GM12878 (cell line): ENCODE data around the gene TPGS2. TPM values are rescaled to one million over a fixed set of nuclear protein-coding genes. Genes with fewer than 3 reads are reported as not detected.

ENCODE experiments used
- ATAC-seq: fragments of 200-7000 bp; cut with Tn5 transposase; 3 replicates; pipeline ENCODE4 v1.9.1; 2020; ENCODE audit warnings: mild to moderate bottlenecking, moderate library complexity
- BruUV-seq: library from RNA; stranded (reverse); fragments of 400-500 nt; replicated peaks from 2 replicates; lab custom pipeline; 2021; lab: Mats Ljungman, UMichigan
- CTCF ChIA-PET: fragments of 300-600 bp; sonication (Branson Sonifier 250); formaldehyde crosslinking; extraction: SDS; loops from one replicate; lab custom pipeline; 2021; ENCODE audit warnings: inconsistent platforms; lab: Yijun Ruan, JAX
- POLR2A ChIA-PET: fragments of 350-600 bp; formaldehyde crosslinking; extraction: SDS; loops from one replicate; lab custom pipeline; 2021; ENCODE audit warnings: inconsistent platforms; lab: Charles Lee
- RAD21 ChIA-PET: fragments of 300-600 bp; sonication (Branson Sonifier 250); formaldehyde crosslinking; loops from one replicate; lab custom pipeline; 2023; ENCODE audit warnings: antibody characterized with exemption; ENCODE audit not compliant: unreplicated experiment; lab: Charles Lee
- SMC1A ChIA-PET: fragments of 300-600 bp; sonication (Branson Sonifier 250); formaldehyde crosslinking; loops from one replicate; lab custom pipeline; 2023; ENCODE audit not compliant: unreplicated experiment, uncharacterized antibody; lab: Charles Lee
- DNase-seq: peaks from one replicate; pipeline ENCODE4 v3.0.0-alpha.2; 2011; ENCODE audit warnings: low read depth, low spot score
- FAIRE-seq: peaks from 3 replicates; lab custom pipeline; 2011; peaks lifted over from hg19 to GRCh38; lab: Jason Lieb, UNC
- H2AFZ ChIP-seq: 2 replicates; pipeline ENCODE4 v1.6.0; 2011; ENCODE audit warnings: low read depth, low read length, control low read depth; ENCODE audit not compliant: control insufficient read depth
- H3K27ac ChIP-seq: 2 replicates; pipeline ENCODE4 v1.5.1; 2011; ENCODE audit warnings: control low read depth; ENCODE audit not compliant: control insufficient read depth, insufficient read depth
- H3K27me3 ChIP-seq, 2 experiments: replicated peaks in 1 of 2; 2 replicates each; pipeline versions ENCODE4 v1.6.0 to v1.6.1; 2011; ENCODE audit warnings: low read length in 1 of 2; ENCODE audit not compliant: control insufficient read depth in 2 of 2, insufficient read depth in 2 of 2
- H3K36me3 ChIP-seq, 2 experiments: 2 replicates each; pipeline ENCODE4 v1.5.1; 2011; ENCODE audit warnings: low read length in 1 of 2; ENCODE audit not compliant: control insufficient read depth in 2 of 2, insufficient read depth in 2 of 2
- H3K4me1 ChIP-seq: 2 replicates; pipeline ENCODE4 v1.6.1; 2011; ENCODE audit warnings: mild to moderate bottlenecking, low read length, moderate library complexity, mixed read lengths; ENCODE audit not compliant: control insufficient read depth, insufficient read depth
- H3K4me2 ChIP-seq: 2 replicates; pipeline ENCODE4 v1.6.0; 2011; ENCODE audit warnings: control low read depth; ENCODE audit not compliant: control insufficient read depth, insufficient read depth
- H3K4me3 ChIP-seq: fragments of 200-600 bp; sonication (generic); 2 replicates; pipeline ENCODE4 v1.5.1; 2016
- H3K79me2 ChIP-seq: 2 replicates; pipeline ENCODE4 v1.6.0; 2011; ENCODE audit warnings: low read length; ENCODE audit not compliant: control insufficient read depth, insufficient read depth
- H3K9ac ChIP-seq: 2 replicates; pipeline ENCODE4 v1.8.0; 2011; ENCODE audit warnings: low read length, control low read depth, mixed read lengths; ENCODE audit not compliant: control insufficient read depth, insufficient read depth
- H3K9me3 ChIP-seq: replicated peaks from 3 replicates; pipeline ENCODE4 v1.5.1; 2011; ENCODE audit warnings: mild to moderate bottlenecking, low read length; ENCODE audit not compliant: control insufficient read depth, insufficient read depth
- H4K20me1 ChIP-seq: 2 replicates; pipeline ENCODE4 v1.6.0; 2011; ENCODE audit not compliant: control insufficient read depth, insufficient read depth
- CREB1 ChIP-seq: IDR thresholded peaks from 2 replicates; pipeline ENCODE4 v1.6.1; 2012; ENCODE audit warnings: low read depth, mild to moderate bottlenecking, inconsistent platforms
- FOS ChIP-seq: IDR thresholded peaks from 3 replicates; pipeline ENCODE4 v1.6.1; 2011; ENCODE audit warnings: borderline replicate concordance; ENCODE audit not compliant: insufficient read length; ENCODE audit errors: extremely low read depth
- FOXK2 ChIP-seq: fragments of 450-650 bp; IDR thresholded peaks from 2 replicates; pipeline ENCODE4 v1.6.1; 2017; ENCODE audit warnings: mild to moderate bottlenecking, moderate library complexity
- GATAD2B ChIP-seq: fragments of 450-650 bp; conservative IDR thresholded peaks from 2 replicates; pipeline ENCODE4 v1.6.1; 2017; ENCODE audit warnings: low read depth, mild to moderate bottlenecking, moderate library complexity
- HDGF ChIP-seq: fragments of 450-650 bp; IDR thresholded peaks from 2 replicates; pipeline ENCODE4 v1.6.1; 2016; ENCODE audit warnings: antibody characterized with exemption
- MEF2A ChIP-seq: IDR thresholded peaks from 2 replicates; pipeline ENCODE4 v1.6.1; 2011; ENCODE audit warnings: low read depth, mild to moderate bottlenecking, low read length, moderate library complexity; ENCODE audit not compliant: insufficient read depth
- MLLT1 ChIP-seq: fragments of 450-650 bp; IDR thresholded peaks from 2 replicates; pipeline ENCODE4 v1.6.1; 2016; ENCODE audit warnings: mild to moderate bottlenecking
- MTA3 ChIP-seq: IDR thresholded peaks from 2 replicates; pipeline ENCODE4 v1.6.1; 2012; ENCODE audit warnings: low read length, inconsistent platforms, borderline replicate concordance
- NFYB ChIP-seq: IDR thresholded peaks from 2 replicates; pipeline ENCODE4 v1.6.1; 2011; ENCODE audit warnings: low read depth, mild to moderate bottlenecking, low read length, improper control_type of control experiment, moderate library complexity; ENCODE audit not compliant: insufficient read depth
- RELB ChIP-seq: fragments of 450-650 bp; IDR thresholded peaks from 2 replicates; pipeline ENCODE4 v1.6.1; 2017; ENCODE audit warnings: low read depth, mild to moderate bottlenecking, moderate library complexity
- SP1 ChIP-seq: IDR thresholded peaks from one replicate; pipeline ENCODE4 v1.6.1; 2011; ENCODE audit warnings: low read depth, low read length
- SUPT20H ChIP-seq: IDR thresholded peaks from 2 replicates; pipeline ENCODE4 v1.6.1; 2011; ENCODE audit warnings: low read depth, mild to moderate bottlenecking, low read length, moderate library complexity, borderline replicate concordance; ENCODE audit not compliant: control insufficient read depth
- TCF12 ChIP-seq: IDR thresholded peaks from 2 replicates; pipeline ENCODE4 v1.6.1; 2011; ENCODE audit warnings: low read depth, mild to moderate bottlenecking, low read length
- ZBED1 ChIP-seq: IDR thresholded peaks from 2 replicates; pipeline ENCODE4 v1.6.1; 2016; ENCODE audit warnings: borderline replicate concordance
- ZNF217 ChIP-seq: fragments of 450-650 bp; IDR thresholded peaks from 2 replicates; pipeline ENCODE4 v1.6.1; 2017; ENCODE audit warnings: antibody characterized with exemption, mild to moderate bottlenecking
- ZNF274 ChIP-seq: IDR thresholded peaks from one replicate; pipeline ENCODE4 v1.8.0; 2011; ENCODE audit not compliant: insufficient read length, insufficient read depth
- WGBS: methylation state at CpG from one replicate; pipeline ENCODE4 v1.1.6; 2016; ENCODE audit warnings: low lambda C conversion rate; ENCODE audit not compliant: insufficient replicate concordance, insufficient coverage; ENCODE audit errors: missing lambda C conversion rate; 5-methylcytosine and 5-hydroxymethylcytosine counted together
- in situ Hi-C: fragments of 300-500 bp; cut with MboI; formaldehyde crosslinking; loops from 9 replicates; pipeline ENCODE4 v1.14.3; 2018; ENCODE audit warnings: mixed read lengths
- intact Hi-C: fragments of 100-400 bp; cut with micrococcal nuclease; formaldehyde crosslinking; loops from one replicate; pipeline ENCODE4 v1.14.2; 2022; ENCODE audit not compliant: unreplicated experiment
- polyA plus RNA-seq, 11 experiments: library from polyadenylated mRNA; depleted of rRNA in 4 of 11; unstranded in 6 of 11; stranded (reverse) in 5 of 11; fragments of >200 nt; fragmentation: Nextera tagmentation in 4 of 11; fragmentation: Illumina TruSeq in 1 of 11; extraction: Ambion mirVana in 4 of 11; extraction: Trizol in 1 of 11; gene quantifications; 1 replicate in 1 of 11; 2 replicates in 10 of 11; pipeline versions ENCODE4 v1.2.1 to v1.2.3, GENCODE V29; 2011 to 2016; ENCODE audit warnings: inconsistent platforms in 2 of 11, missing spikeins in 2 of 11, low read depth in 1 of 11
- total RNA-seq, 4 experiments: library from RNA; depleted of rRNA in 3 of 4; stranded (reverse); fragments of >200 nt in 3 of 4; fragmentation: Illumina TruSeq in 1 of 4; extraction: Trizol in 1 of 4; gene quantifications; 2 replicates each; pipeline versions ENCODE4 v1.2.1 to v1.2.3, GENCODE V29; 2013 to 2021
- TF ChIP-seq, protein P1 (sequence below): IDR thresholded peaks from 2 replicates; pipeline ENCODE4 v1.6.1; 2011; ENCODE audit warnings: borderline replicate concordance, low read depth, mild to moderate bottlenecking, moderate library complexity, low read length; ENCODE audit not compliant: insufficient read depth, poor library complexity, severe bottlenecking
- TF ChIP-seq, protein P2 (sequence below): fragments of 450-650 bp; formaldehyde crosslinking; IDR thresholded peaks from 2 replicates; pipeline ENCODE4 v1.4.0; 2020; ENCODE audit warnings: mild to moderate bottlenecking, moderate library complexity

Gene TPGS2
- total and polyA plus RNA-seq, 10 of the 15 experiments (the other 5 are each of a cell fraction or from before 2014, with no cell fraction given), result 39.8 to 181 (median 88.9) TPM

- Histone ChIP-seq H3K4me1 (no peaks in the 10 kb centered on the region), H3K4me3 (no peak overlapping the region), H3K36me3 (peaks cover 0 to 3% of the 10 kb centered on the region in 2 experiments; a peak in 1 of 4 replicates), H3K4me2 (no peak overlapping the region), H3K27ac (no peak overlapping the region), H3K27me3 (no peaks in the 10 kb centered on the region), H2AFZ (no peak overlapping the region), H3K9me3 (no peaks in the 10 kb centered on the region), H3K79me2 (no peaks in the 10 kb centered on the region), H3K9ac (no peak overlapping the region), H4K20me1 (no peaks in the 10 kb centered on the region)
- in situ Hi-C loops, result no loop called here
- no TSS peak for BruUV-seq
- POLR2A ChIA-PET, result no interaction called here
- CTCF ChIA-PET, result no interaction called here
- 96% methylated on average over 4 of the region's 4 CpGs for WGBS
- DNase-seq, result no peak
- intact Hi-C loops, result no loop called here
- RAD21 ChIA-PET, result no interaction called here
- SMC1A ChIA-PET, result no interaction called here
- no peak for ATAC-seq
- no peak for FAIRE-seq
- no peak for TF ChIP-seq MTA3
- no peak for TF ChIP-seq ZNF217
- no peak for TF ChIP-seq GATAD2B
- no peak for TF ChIP-seq NFYB
- TF ChIP-seq CREB1, result no peak
- no peak for TF ChIP-seq MLLT1
- TF ChIP-seq TCF12, result no peak
- TF ChIP-seq FOXK2, result no peak
- no peak for TF ChIP-seq FOS
- TF ChIP-seq ZBED1, result no peak
- no peak for TF ChIP-seq MEF2A
- no peak for TF ChIP-seq RELB
- TF ChIP-seq, protein P1, sequence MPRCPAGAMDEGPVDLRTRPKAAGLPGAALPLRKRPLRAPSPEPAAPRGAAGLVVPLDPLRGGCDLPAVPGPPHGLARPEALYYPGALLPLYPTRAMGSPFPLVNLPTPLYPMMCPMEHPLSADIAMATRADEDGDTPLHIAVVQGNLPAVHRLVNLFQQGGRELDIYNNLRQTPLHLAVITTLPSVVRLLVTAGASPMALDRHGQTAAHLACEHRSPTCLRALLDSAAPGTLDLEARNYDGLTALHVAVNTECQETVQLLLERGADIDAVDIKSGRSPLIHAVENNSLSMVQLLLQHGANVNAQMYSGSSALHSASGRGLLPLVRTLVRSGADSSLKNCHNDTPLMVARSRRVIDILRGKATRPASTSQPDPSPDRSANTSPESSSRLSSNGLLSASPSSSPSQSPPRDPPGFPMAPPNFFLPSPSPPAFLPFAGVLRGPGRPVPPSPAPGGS, result no peak
- TF ChIP-seq HDGF, result no peak
- no peak for TF ChIP-seq SUPT20H
- TF ChIP-seq, protein P2, sequence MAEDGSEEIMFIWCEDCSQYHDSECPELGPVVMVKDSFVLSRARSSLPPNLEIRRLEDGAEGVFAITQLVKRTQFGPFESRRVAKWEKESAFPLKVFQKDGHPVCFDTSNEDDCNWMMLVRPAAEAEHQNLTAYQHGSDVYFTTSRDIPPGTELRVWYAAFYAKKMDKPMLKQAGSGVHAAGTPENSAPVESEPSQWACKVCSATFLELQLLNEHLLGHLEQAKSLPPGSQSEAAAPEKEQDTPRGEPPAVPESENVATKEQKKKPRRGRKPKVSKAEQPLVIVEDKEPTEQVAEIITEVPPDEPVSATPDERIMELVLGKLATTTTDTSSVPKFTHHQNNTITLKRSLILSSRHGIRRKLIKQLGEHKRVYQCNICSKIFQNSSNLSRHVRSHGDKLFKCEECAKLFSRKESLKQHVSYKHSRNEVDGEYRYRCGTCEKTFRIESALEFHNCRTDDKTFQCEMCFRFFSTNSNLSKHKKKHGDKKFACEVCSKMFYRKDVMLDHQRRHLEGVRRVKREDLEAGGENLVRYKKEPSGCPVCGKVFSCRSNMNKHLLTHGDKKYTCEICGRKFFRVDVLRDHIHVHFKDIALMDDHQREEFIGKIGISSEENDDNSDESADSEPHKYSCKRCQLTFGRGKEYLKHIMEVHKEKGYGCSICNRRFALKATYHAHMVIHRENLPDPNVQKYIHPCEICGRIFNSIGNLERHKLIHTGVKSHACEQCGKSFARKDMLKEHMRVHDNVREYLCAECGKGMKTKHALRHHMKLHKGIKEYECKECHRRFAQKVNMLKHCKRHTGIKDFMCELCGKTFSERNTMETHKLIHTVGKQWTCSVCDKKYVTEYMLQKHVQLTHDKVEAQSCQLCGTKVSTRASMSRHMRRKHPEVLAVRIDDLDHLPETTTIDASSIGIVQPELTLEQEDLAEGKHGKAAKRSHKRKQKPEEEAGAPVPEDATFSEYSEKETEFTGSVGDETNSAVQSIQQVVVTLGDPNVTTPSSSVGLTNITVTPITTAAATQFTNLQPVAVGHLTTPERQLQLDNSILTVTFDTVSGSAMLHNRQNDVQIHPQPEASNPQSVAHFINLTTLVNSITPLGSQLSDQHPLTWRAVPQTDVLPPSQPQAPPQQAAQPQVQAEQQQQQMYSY (CRISPR knock-in tag), result no peak
- TF ChIP-seq SP1, result no peak
- TF ChIP-seq ZNF274, result no peak
Observed at GRCh38 chr18:36786686-36787085, 42.1 kb downstream of the TPGS2 start.
